ENCODE data around the gene IL20RB. TPM values are rescaled to one million over a fixed set of nuclear protein-coding genes. Genes with fewer than 3 reads are reported as not detected.
"Not testable (repeated sequence)": the region's sequence is repeated elsewhere in the genome, so short reads cannot be mapped to it uniquely, and the experiment has no call there.

IL20RB gene
- total RNA-seq, 2 donors from 2014 or later = 0.52 TPM; not detected in 1

DNA sequence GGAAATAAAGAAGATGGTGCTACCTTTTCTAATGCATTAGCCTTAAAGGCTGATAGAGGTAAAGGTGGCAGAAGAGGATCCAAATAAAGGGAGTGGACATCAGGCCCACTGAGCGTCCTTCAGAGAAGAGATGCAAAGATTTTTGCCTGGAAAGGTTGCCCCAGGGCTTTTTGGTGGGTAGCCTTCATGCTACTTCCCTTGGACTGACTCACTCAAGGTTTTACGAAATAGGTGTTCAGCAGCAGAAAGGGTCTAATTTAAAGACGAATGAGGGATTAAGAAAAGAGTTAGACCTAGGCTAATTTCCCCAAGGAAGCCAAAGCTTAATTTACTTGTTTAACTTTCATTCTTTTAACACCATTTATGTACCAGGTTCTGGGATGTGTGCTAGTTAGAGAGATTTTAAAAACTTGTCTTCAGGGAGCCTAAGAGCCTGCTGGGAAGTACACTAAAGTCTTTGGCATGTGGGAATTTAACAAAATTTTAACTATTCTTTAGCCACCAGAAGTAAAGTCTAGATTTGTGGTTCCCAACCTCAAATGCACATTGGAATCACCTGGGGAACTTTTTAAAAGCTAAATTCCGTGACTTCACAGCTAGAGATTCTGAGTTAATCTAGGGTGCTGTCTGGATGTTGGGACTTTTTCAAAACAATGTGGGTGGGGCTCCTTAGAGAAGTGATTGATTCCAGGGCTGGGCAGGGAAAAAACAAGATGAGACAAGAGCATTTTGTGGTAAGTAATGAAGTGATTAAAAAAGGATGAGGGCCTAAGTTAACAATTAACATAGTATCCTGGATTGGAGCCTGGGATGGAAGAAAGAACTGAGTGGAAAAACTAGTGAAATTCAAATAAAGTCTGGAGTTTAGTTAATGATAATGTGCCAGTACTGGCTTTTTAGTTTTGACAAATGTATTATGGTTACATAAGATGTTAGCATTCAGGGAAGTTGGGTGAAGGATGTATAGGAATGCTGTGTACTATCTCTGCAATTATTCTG lies 3.4 kb downstream of the IL20RB start:
- Histone ChIP-seq H3K36me3 (replicated peaks in 1 of 2; ENCODE audit: insufficient read depth in 1 of 2, low read depth in 2 of 2) (no peaks in the 10 kb centered on the region), H3K9me3 (no peaks in the 10 kb centered on the region), H3K4me1 (peaks cover 14% of the 10 kb centered on the region), H3K4me3 (no peak overlapping the region), H3K27me3 (no peaks in the 10 kb centered on the region), H3K27ac (no peak overlapping the region)
- ATAC-seq (no peak), DNase-seq (no peak)
- 68 to 78% methylated on average over 4 of the region's 4 CpGs for WGBS, 2 donors
- intact Hi-C loops (cut with DNase I) = no loop called here
- TF ChIP-seq, protein P1, sequence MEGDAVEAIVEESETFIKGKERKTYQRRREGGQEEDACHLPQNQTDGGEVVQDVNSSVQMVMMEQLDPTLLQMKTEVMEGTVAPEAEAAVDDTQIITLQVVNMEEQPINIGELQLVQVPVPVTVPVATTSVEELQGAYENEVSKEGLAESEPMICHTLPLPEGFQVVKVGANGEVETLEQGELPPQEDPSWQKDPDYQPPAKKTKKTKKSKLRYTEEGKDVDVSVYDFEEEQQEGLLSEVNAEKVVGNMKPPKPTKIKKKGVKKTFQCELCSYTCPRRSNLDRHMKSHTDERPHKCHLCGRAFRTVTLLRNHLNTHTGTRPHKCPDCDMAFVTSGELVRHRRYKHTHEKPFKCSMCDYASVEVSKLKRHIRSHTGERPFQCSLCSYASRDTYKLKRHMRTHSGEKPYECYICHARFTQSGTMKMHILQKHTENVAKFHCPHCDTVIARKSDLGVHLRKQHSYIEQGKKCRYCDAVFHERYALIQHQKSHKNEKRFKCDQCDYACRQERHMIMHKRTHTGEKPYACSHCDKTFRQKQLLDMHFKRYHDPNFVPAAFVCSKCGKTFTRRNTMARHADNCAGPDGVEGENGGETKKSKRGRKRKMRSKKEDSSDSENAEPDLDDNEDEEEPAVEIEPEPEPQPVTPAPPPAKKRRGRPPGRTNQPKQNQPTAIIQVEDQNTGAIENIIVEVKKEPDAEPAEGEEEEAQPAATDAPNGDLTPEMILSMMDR (IDR thresholded peaks at IDR 0.05) = no peak
- no peak for TF ChIP-seq POLR2A (IDR thresholded peaks at IDR 0.05)

DNA sequence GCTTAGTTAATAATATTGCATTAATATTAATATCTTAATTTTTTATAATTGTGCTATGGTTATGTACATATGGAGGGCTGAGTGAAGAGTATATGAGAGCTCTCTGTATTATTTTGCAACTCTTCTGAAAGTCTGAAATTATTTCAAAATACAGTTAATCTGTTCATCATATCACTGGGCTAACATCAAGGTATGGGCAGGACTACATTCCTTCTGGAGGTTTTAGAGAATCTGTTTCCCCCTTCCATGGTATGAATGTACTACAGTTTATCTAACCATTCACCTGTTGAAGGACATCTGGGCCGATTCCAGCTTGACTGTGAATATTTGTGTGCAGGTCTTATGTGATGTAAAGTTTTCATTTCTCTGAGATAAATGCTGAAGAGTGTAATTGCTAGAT lies 5.1 kb downstream of the IL20RB start:
- Histone ChIP-seq H3K4me3 (no peak overlapping the region), H3K9me3 (no peaks in the 10 kb centered on the region), H3K36me3 (replicated peaks in 1 of 2; ENCODE audit: insufficient read depth in 1 of 2, low read depth in 2 of 2) (no peaks in the 10 kb centered on the region), H3K27me3 (no peaks in the 10 kb centered on the region), H3K27ac (no peak overlapping the region), H3K4me1 (peaks cover 11% of the 10 kb centered on the region)
- intact Hi-C loops (cut with DNase I) = no loop called here
- 27 to 32% methylated on average over 1 of the region's 1 CpG for WGBS, 2 donors
- ATAC-seq (no peak), DNase-seq (no peak)
- no peak for TF ChIP-seq POLR2A (IDR thresholded peaks at IDR 0.05)
- TF ChIP-seq, protein P1 (IDR thresholded peaks at IDR 0.05) = no peak

DNA sequence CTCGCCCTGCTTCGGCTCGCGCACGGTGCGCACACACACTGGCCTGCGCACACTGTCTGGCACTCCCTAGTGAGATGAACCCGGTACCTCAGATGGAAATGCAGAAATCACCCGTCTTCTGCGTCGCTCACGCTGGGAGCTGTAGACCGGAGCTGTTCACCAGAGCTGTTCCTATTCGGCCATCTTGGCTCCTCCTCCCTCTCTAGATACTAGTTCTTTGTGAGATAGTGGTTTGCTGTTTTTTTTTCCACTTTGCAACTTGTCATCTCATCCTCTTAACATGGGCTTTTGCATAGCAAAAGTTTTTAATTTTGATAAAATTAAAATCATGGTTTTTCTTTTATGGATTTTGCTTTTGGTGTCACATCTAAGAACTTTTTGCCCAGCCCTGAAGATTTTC lies 11.8 kb downstream of the IL20RB start:
- ATAC-seq; intact Hi-C loops (cut with DNase I); H3K9me3 ChIP-seq; H3K4me3 ChIP-seq; DNase-seq; H3K27me3 ChIP-seq; H3K27ac ChIP-seq; H3K4me1 ChIP-seq; H3K36me3 ChIP-seq (replicated peaks in 1 of 2; ENCODE audit: insufficient read depth in 1 of 2, low read depth in 2 of 2): not testable (repeated sequence)
- WGBS, 2 donors = 82 to 94% methylated on average over 5 to 7 of the region's 14 CpGs

DNA sequence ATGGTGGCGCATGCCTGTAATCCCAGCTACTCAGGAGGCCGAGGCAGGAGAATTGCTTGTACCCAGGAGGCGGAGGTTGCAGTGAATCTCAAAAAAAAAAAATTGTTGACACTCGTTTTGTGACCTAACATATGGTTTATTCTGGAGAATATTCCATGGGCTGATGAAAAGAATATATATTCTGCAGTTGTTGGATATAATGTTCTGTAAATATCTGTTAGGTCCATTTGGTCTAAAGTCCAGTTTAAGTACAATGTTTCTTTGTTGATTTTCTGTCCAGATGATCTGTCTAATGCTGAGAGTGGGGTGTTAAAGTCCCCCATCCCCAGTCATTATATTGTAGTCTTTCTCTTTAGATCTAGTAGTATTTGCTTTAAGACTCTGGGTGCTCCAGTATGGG lies 15.6 kb downstream of the IL20RB start:
- ATAC-seq = no peak
- Histone ChIP-seq H3K27ac (no peak overlapping the region), H3K36me3 (replicated peaks in 1 of 2; ENCODE audit: insufficient read depth in 1 of 2, low read depth in 2 of 2) (no peaks in the 10 kb centered on the region), H3K4me1 (no peaks in the 10 kb centered on the region), H3K27me3 (no peaks in the 10 kb centered on the region), H3K4me3 (no peak overlapping the region), H3K9me3 (no peaks in the 10 kb centered on the region)
- 89 to 94% methylated on average over 4 of the region's 4 CpGs for WGBS, 2 donors
- intact Hi-C loops (cut with DNase I) = no loop called here
- DNase-seq = no peak
- no peak for TF ChIP-seq POLR2A (IDR thresholded peaks at IDR 0.05)
- TF ChIP-seq, protein P1 (IDR thresholded peaks at IDR 0.05) = no peak

DNA sequence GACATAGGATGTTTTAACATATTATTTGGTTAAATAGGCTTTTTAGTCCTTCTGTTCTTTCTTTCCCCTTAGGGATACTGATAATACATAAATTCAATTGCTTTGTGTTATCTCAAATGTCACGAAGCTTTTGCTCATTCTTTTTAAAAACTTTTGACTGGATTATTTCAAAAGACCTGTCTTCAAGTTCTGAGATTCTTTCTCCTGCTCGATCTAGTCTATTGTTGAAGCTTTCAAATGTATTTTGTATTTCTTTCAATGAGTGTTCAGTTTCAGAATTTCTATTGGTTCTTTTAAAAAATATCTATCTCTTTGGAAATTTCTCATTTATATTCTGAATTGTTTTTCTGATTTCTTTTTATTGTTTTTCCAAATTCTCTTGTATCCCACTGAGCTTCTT lies 16.9 kb downstream of the IL20RB start:
- no peak for ATAC-seq
- Histone ChIP-seq H3K4me1 (no peaks in the 10 kb centered on the region), H3K36me3 (replicated peaks in 1 of 2; ENCODE audit: insufficient read depth in 1 of 2, low read depth in 2 of 2) (no peaks in the 10 kb centered on the region), H3K9me3 (no peaks in the 10 kb centered on the region), H3K27me3 (no peaks in the 10 kb centered on the region), H3K4me3 (no peak overlapping the region), H3K27ac (no peak overlapping the region)
- WGBS, 2 donors = 40 to 44% methylated on average over 2 of the region's 2 CpGs
- TF ChIP-seq POLR2A (IDR thresholded peaks at IDR 0.05) = no peak
- TF ChIP-seq, protein P1 (IDR thresholded peaks at IDR 0.05) = no peak
- intact Hi-C loops (cut with DNase I) = no loop called here
- DNase-seq = no peak
